ENCODE measurements around the gene ABR. TPM values are rescaled to one million over a fixed set of nuclear protein-coding genes. Genes with fewer than 3 reads are reported as not detected.

Gene ABR
- total and polyA plus RNA-seq, 4 donors = 2.7 to 12.9 (median 6.8) TPM

DNA sequence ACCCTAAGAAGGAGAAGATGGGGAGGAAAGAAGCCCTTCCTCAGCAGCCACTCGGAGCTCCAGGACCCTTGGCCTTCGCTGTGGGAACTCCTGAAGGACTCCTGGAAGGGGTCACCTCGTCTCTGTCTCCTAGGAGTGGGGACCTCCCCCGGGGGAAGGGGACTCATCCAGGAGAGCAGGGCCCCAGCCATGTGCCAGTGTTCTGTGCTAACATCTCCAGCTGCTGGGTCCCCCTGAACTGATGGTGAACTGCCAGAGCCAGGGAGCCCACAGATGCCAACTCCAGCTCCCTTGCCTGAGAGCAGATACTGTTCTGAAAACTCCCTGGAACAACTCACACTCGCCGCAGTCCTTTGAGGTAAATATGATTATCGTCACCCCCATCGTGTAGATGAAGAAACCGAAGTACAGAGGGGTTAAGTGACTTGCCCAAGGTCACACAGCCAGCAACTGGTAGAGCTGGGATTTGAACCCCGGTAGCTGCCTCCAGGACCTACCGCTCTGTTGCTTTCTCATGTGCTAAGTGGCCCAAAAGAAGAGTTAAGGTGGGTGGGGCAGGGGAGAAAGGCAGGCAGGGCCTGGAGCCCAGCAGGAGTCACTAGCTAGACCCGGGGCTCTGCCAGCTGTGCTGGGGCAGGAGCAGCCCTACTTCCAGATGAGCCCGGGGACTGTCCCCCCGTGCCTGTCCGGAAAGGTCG lies 172.3 kb downstream of the ABR start (continued):
- TF ChIP-seq, protein P1, sequence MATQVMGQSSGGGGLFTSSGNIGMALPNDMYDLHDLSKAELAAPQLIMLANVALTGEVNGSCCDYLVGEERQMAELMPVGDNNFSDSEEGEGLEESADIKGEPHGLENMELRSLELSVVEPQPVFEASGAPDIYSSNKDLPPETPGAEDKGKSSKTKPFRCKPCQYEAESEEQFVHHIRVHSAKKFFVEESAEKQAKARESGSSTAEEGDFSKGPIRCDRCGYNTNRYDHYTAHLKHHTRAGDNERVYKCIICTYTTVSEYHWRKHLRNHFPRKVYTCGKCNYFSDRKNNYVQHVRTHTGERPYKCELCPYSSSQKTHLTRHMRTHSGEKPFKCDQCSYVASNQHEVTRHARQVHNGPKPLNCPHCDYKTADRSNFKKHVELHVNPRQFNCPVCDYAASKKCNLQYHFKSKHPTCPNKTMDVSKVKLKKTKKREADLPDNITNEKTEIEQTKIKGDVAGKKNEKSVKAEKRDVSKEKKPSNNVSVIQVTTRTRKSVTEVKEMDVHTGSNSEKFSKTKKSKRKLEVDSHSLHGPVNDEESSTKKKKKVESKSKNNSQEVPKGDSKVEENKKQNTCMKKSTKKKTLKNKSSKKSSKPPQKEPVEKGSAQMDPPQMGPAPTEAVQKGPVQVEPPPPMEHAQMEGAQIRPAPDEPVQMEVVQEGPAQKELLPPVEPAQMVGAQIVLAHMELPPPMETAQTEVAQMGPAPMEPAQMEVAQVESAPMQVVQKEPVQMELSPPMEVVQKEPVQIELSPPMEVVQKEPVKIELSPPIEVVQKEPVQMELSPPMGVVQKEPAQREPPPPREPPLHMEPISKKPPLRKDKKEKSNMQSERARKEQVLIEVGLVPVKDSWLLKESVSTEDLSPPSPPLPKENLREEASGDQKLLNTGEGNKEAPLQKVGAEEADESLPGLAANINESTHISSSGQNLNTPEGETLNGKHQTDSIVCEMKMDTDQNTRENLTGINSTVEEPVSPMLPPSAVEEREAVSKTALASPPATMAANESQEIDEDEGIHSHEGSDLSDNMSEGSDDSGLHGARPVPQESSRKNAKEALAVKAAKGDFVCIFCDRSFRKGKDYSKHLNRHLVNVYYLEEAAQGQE (IDR thresholded peaks at IDR 0.05) = no peak
- no peak for TF ChIP-seq YY1 (IDR thresholded peaks at IDR 0.05)
- no peak for TF ChIP-seq FOXA2 (IDR thresholded peaks at IDR 0.05)

DNA sequence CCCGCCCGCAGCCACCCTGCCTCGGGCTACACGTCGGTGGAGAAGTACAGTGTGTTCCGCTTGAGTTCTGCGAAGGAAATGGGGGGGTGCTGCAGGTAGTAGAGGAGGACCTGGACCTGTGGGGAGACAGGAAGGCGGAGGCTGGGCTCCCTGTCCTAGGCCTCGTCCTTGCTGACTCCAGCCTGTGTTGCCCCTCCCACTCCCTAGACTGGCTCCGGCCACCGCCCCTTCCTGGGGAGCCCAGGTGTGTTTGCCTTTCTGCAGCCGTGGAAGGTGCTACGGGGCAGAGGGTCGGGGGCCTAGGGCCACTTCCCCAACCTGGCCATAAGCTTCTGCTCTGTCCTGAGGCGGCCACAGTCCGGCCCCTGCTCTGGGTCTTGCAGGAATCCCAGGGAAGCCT lies 173.7 kb downstream of the ABR start:
- no peak overlapping the region for H3K4me3 ChIP-seq (ENCODE audit: low read depth in 1 of 3, low read length in 3 of 3)
- H3K36me3 ChIP-seq (ENCODE audit: control insufficient read depth in 4 of 4, insufficient read depth in 3 of 4, low read depth in 1 of 4, low read length in 3 of 4) = peaks cover 0 to 19% (median 12%) of the 10 kb centered on the region in 4 donors
- H3K9me3 ChIP-seq (ENCODE audit: control insufficient read depth in 4 of 4, low read length in 3 of 4) = no peaks in the 10 kb centered on the region
- H3K4me1 ChIP-seq (ENCODE audit: control insufficient read depth in 4 of 4, insufficient read depth in 4 of 4, low read length in 3 of 4) = peaks cover under 1 to 20% (median 10%) of the 10 kb centered on the region in 4 donors
- WGBS = 73% methylated on average over 16 of the region's 16 CpGs
- no peak for DNase-seq (ENCODE audit: low spot score)
- no peak overlapping the region for H3K27ac ChIP-seq (ENCODE audit: low read depth in 1 of 2, low read length in 2 of 2)
- TF ChIP-seq FOXA2 (IDR thresholded peaks at IDR 0.05) (no peak), TAF1 (conservative IDR thresholded peaks at IDR 0.05) (no peak)
- TF ChIP-seq, protein P2, sequence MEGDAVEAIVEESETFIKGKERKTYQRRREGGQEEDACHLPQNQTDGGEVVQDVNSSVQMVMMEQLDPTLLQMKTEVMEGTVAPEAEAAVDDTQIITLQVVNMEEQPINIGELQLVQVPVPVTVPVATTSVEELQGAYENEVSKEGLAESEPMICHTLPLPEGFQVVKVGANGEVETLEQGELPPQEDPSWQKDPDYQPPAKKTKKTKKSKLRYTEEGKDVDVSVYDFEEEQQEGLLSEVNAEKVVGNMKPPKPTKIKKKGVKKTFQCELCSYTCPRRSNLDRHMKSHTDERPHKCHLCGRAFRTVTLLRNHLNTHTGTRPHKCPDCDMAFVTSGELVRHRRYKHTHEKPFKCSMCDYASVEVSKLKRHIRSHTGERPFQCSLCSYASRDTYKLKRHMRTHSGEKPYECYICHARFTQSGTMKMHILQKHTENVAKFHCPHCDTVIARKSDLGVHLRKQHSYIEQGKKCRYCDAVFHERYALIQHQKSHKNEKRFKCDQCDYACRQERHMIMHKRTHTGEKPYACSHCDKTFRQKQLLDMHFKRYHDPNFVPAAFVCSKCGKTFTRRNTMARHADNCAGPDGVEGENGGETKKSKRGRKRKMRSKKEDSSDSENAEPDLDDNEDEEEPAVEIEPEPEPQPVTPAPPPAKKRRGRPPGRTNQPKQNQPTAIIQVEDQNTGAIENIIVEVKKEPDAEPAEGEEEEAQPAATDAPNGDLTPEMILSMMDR (IDR thresholded peaks at IDR 0.05; ENCODE audit: low read depth, low read length, missing input control) = no peak
- no peak overlapping the region for H3K9ac ChIP-seq (ENCODE audit: low read depth in 1 of 2, low read length in 2 of 2)
- H3K27me3 ChIP-seq (ENCODE audit: control insufficient read depth in 4 of 4, insufficient read depth in 4 of 4, low read length in 3 of 4) = no peaks in the 10 kb centered on the region

DNA sequence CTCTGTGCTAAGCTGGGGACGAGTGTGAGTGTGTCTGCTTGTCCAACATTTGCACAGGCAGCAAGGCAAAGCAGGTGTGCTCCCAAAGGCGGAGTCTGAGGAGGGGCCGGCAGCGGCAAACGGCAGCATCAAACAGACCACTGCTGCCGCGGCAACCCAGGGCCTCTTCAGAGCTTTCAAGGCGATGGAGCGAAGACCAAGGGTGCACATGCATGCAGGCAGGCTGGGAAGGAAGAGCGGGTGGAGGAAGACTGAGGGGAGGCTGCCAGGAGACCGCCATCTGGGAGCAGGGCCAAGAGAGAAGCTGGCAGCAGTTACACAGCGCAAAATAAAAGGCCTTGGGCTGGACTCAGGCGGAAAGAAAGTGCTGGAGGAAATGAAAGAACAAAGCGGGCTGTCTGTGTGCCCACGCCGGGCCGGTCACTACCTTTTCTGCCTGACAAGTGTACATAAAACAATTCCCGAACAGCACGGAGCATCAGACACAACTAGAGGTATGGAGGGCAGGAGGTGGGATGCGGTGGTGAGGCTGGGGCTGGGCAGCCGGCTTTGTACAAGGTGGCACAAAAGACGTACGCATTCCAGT lies 174.3 kb downstream of the ABR start:
- Histone ChIP-seq H3K9ac (ENCODE audit: low read depth in 1 of 2, low read length in 2 of 2) (no peak overlapping the region), H3K4me1 (ENCODE audit: control insufficient read depth in 4 of 4, insufficient read depth in 4 of 4, low read length in 3 of 4) (peaks cover 2 to 26% (median 16%) of the 10 kb centered on the region in 4 donors), H3K27ac (ENCODE audit: low read depth in 1 of 2, low read length in 2 of 2) (no peak overlapping the region), H3K27me3 (ENCODE audit: control insufficient read depth in 4 of 4, insufficient read depth in 4 of 4, low read length in 3 of 4) (no peaks in the 10 kb centered on the region), H3K36me3 (ENCODE audit: control insufficient read depth in 4 of 4, insufficient read depth in 3 of 4, low read depth in 1 of 4, low read length in 3 of 4) (peaks cover 3 to 20% (median 13%) of the 10 kb centered on the region in 4 donors), H3K4me3 (ENCODE audit: low read depth in 1 of 3, low read length in 3 of 3) (no peak overlapping the region), H3K9me3 (ENCODE audit: control insufficient read depth in 4 of 4, low read length in 3 of 4) (no peaks in the 10 kb centered on the region)
- WGBS = 31% methylated on average over 23 of the region's 23 CpGs
- no peak for DNase-seq (ENCODE audit: low spot score)
- TF ChIP-seq HNF4A (conservative IDR thresholded peaks at IDR 0.05) = no peak
- TF ChIP-seq JUND (IDR thresholded peaks at IDR 0.05) = no peak
- TF ChIP-seq GABPA (IDR thresholded peaks at IDR 0.05 in 1 of 2, conservative IDR thresholded peaks at IDR 0.05 in 1 of 2) = no peak
- TF ChIP-seq HNF4G (IDR thresholded peaks at IDR 0.05) = no peak
- TF ChIP-seq, protein P3, sequence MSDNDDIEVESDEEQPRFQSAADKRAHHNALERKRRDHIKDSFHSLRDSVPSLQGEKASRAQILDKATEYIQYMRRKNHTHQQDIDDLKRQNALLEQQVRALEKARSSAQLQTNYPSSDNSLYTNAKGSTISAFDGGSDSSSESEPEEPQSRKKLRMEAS (IDR thresholded peaks at IDR 0.05) = no peak
- TF ChIP-seq, protein P2 (IDR thresholded peaks at IDR 0.05; ENCODE audit: low read depth, low read length, missing input control) = no peak
- TF ChIP-seq, protein P4, sequence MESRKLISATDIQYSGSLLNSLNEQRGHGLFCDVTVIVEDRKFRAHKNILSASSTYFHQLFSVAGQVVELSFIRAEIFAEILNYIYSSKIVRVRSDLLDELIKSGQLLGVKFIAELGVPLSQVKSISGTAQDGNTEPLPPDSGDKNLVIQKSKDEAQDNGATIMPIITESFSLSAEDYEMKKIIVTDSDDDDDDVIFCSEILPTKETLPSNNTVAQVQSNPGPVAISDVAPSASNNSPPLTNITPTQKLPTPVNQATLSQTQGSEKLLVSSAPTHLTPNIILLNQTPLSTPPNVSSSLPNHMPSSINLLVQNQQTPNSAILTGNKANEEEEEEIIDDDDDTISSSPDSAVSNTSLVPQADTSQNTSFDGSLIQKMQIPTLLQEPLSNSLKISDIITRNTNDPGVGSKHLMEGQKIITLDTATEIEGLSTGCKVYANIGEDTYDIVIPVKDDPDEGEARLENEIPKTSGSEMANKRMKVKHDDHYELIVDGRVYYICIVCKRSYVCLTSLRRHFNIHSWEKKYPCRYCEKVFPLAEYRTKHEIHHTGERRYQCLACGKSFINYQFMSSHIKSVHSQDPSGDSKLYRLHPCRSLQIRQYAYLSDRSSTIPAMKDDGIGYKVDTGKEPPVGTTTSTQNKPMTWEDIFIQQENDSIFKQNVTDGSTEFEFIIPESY (IDR thresholded peaks at IDR 0.05) = no peak
- TF ChIP-seq EGR1 (IDR thresholded peaks at IDR 0.05; ENCODE audit: low read depth in 2 of 2) = no peak
- TF ChIP-seq, protein P5, sequence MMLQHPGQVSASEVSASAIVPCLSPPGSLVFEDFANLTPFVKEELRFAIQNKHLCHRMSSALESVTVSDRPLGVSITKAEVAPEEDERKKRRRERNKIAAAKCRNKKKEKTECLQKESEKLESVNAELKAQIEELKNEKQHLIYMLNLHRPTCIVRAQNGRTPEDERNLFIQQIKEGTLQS (IDR thresholded peaks at IDR 0.05) = no peak
- TF ChIP-seq, protein P1 (IDR thresholded peaks at IDR 0.05) = no peak
- no peak for TF ChIP-seq RXRA (IDR thresholded peaks at IDR 0.05)

Measured in liver (tissue), 9 donors.